ENCODE data around the gene EVC2.
A peak's percentile ranks its signal among the peaks of the same experiment; 100 is the strongest.

The EVC2 gene

DNA sequence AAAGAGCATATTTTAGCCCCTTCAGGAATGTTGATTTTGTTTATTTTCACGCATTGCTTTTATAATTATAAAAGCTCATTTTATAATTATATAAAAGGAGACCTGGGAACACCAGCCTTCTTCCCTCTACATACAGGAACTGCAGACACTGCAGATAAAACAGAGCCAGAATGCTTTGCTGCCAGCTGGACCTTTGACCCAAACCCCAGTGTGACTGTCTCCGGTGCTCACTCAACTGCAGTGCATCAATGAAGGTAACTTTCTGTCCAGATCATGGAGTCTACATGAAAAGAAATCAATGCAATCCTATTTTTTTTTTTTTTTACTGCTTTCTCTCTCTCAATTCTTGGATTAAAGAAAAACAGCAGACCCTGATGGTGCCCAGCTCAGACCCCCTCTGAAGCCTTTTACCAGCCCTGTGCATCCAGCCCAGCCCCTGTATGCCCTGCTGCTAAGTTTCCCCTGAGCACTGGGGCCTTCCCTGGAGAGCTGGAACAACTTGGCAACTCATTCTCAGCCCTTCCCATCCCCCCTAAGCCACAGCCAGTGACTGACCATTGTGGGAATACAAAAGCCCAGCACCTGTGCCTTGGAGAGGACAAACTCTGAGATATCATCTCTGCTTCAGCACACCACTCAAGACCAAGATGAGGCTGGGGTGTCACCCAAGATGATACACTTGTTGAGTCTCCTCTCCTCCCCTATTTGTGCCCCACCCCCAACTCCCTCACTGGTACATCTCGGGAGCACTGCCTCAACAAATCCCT lies 182.1 kb downstream of the EVC2 start:
- Histone ChIP-seq H3K27ac (replicated peaks; ENCODE audit: low read length) (peak overlapping the region; percentile 10), H2BK120ac (ENCODE audit: low read depth, low read length) (no peak overlapping the region), H2AFZ (ENCODE audit: low read length) (no peak overlapping the region), H2AK5ac (ENCODE audit: low read depth, low read length) (no peak overlapping the region), H2BK12ac (ENCODE audit: low read length) (no peak overlapping the region), H4K8ac (ENCODE audit: low read depth, low read length) (no peak overlapping the region), H3K36me3 (replicated peaks in 1 of 2; ENCODE audit: control insufficient read depth in 2 of 2, insufficient read depth in 2 of 2, low read length in 2 of 2) (peaks cover 0 to 2% of the 10 kb centered on the region in 2 donors), H3K23ac (ENCODE audit: low read depth, low read length, poor library complexity) (no peak overlapping the region), H3K79me1 (ENCODE audit: low read depth, low read length) (no peaks in the 10 kb centered on the region), H3K14ac (ENCODE audit: low read length) (no peak overlapping the region), H3K4me3 (ENCODE audit: low read length in 2 of 2) (no peak overlapping the region), H3K9ac (ENCODE audit: low read depth, low read length, poor library complexity) (no peak overlapping the region), H2BK5ac (ENCODE audit: low read length) (no peak overlapping the region), H3K18ac (ENCODE audit: low read length) (peak overlapping the region; percentile 23), H3K9me3 (replicated peaks in 1 of 2; ENCODE audit: control insufficient read depth in 2 of 2, insufficient read depth in 1 of 2, low read depth in 1 of 2, low read length in 2 of 2) (no peaks in the 10 kb centered on the region), H4K91ac (ENCODE audit: low read depth, low read length, poor library complexity) (no peak overlapping the region), H3K4me1 (ENCODE audit: control insufficient read depth in 2 of 2, insufficient read depth in 1 of 2, low read depth in 1 of 2, low read length in 2 of 2) (peaks cover 0 to 13% of the 10 kb centered on the region in 2 donors), H3K4ac (ENCODE audit: low read length) (no peak overlapping the region), H3K4me2 (ENCODE audit: insufficient read depth, low read length, poor library complexity, severe bottlenecking) (peak overlapping the region; percentile 20), H3K27me3 (ENCODE audit: control insufficient read depth in 3 of 3, insufficient read depth in 3 of 3, low read depth in 1 of 3, low read length in 3 of 3) (no peaks in the 10 kb centered on the region), H2BK15ac (ENCODE audit: low read length) (no peak overlapping the region)
- no peak for DNase-seq (ENCODE audit: low spot score)
- WGBS, 2 donors (ENCODE audit: extremely low coverage in 2 of 2, insufficient read length in 2 of 2, insufficient replicate concordance in 1 of 2): no CpG with 5 or more reads among the region's 3 CpGs

DNA sequence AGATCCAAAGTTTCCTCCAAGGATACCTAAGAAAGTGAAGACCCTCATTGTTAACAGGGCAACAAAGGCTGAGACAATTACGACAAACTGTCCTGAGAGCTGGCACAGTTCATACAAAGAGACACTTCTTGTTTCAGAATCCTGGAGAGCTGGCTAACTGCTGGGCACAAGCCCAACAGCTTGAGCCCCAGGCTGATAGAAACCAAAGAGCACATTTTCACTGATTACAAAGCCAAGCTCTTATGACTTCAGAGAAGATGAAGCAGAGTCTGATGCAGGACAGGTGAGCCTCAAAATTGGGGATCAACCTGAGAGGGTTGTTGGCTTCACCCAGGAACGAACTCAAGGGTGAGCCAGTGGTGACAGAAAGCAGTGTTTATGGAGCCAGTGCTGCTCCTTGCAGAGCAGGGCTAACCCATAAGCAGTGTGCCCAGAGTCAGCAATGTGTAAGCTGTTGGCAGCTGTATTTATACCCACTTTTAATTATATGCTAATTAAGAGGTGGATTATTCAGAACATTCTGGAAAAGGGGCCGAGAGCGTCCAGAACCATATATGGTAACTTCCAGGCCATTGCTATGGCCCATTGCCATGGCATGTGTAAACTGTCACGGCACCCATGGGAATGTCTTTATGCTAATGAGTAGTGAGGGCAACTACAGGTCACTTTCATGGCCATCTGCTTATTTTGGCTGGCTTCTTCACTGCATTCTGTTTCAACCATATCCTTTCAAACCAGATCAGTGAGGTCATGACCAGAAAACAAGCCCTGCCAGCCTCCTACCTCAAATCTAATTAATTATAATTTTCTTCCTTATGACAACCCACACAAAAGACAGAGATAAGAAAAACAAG lies 183.7 kb downstream of the EVC2 start:
- no peak overlapping the region for H3K4ac ChIP-seq (ENCODE audit: low read length)
- H2AK5ac ChIP-seq (ENCODE audit: low read depth, low read length): no peak overlapping the region
- no peak overlapping the region for H2AFZ ChIP-seq (ENCODE audit: low read length)
- H3K9ac ChIP-seq (ENCODE audit: low read depth, low read length, poor library complexity): no peak overlapping the region
- no peak overlapping the region for H2BK15ac ChIP-seq (ENCODE audit: low read length)
- H3K4me3 ChIP-seq (ENCODE audit: low read length in 2 of 2): no peak overlapping the region
- no peak overlapping the region for H2BK120ac ChIP-seq (ENCODE audit: low read depth, low read length)
- H3K9me3 ChIP-seq (replicated peaks in 1 of 2; ENCODE audit: control insufficient read depth in 2 of 2, insufficient read depth in 1 of 2, low read depth in 1 of 2, low read length in 2 of 2): no peaks in the 10 kb centered on the region
- H3K27me3 ChIP-seq (ENCODE audit: control insufficient read depth in 3 of 3, insufficient read depth in 3 of 3, low read depth in 1 of 3, low read length in 3 of 3): no peaks in the 10 kb centered on the region
- DNase-seq (ENCODE audit: low spot score): no peak
- no CpG with 5 or more reads among the region's 5 CpGs for WGBS, 2 donors (ENCODE audit: extremely low coverage in 2 of 2, insufficient read length in 2 of 2, insufficient replicate concordance in 1 of 2)
- peaks cover 0 to 2% of the 10 kb centered on the region in 2 donors for H3K36me3 ChIP-seq (replicated peaks in 1 of 2; ENCODE audit: control insufficient read depth in 2 of 2, insufficient read depth in 2 of 2, low read length in 2 of 2)
- H3K4me2 ChIP-seq (ENCODE audit: insufficient read depth, low read length, poor library complexity, severe bottlenecking): no peak overlapping the region
- no peak overlapping the region for H3K27ac ChIP-seq (replicated peaks; ENCODE audit: low read length)
- H3K14ac ChIP-seq (ENCODE audit: low read length): no peak overlapping the region
- H4K91ac ChIP-seq (ENCODE audit: low read depth, low read length, poor library complexity): no peak overlapping the region
- no peak overlapping the region for H2BK5ac ChIP-seq (ENCODE audit: low read length)
- H4K8ac ChIP-seq (ENCODE audit: low read depth, low read length): no peak overlapping the region
- no peak overlapping the region for H2BK12ac ChIP-seq (ENCODE audit: low read length)
- H3K23ac ChIP-seq (ENCODE audit: low read depth, low read length, poor library complexity): no peak overlapping the region
- peaks cover 0 to 13% of the 10 kb centered on the region in 2 donors for H3K4me1 ChIP-seq (ENCODE audit: control insufficient read depth in 2 of 2, insufficient read depth in 1 of 2, low read depth in 1 of 2, low read length in 2 of 2)
- no peak overlapping the region for H3K18ac ChIP-seq (ENCODE audit: low read length)
- H3K79me1 ChIP-seq (ENCODE audit: low read depth, low read length): no peaks in the 10 kb centered on the region

DNA sequence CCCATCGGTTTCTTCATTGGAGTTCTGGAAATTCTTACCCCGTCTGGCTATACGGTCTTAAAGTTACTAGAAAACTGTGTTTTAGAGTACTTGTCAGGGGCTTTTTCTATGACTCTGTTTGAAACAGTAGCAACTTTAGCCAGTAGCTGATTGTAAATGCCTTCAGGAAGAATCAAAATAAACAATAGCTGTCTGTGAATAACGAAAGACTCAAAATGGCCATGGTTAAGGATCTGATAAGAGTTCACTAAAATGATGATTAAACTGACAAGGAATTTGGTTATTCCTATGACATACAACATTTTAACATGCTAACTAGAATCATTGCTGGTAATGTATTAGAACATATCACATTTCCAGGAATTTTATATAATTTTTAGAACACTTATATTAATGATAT lies 191.0 kb downstream of the EVC2 start:
- Histone ChIP-seq H2BK5ac (ENCODE audit: low read length) (no peak overlapping the region), H3K79me1 (ENCODE audit: low read depth, low read length) (no peaks in the 10 kb centered on the region), H3K4me1 (ENCODE audit: control insufficient read depth in 2 of 2, insufficient read depth in 1 of 2, low read depth in 1 of 2, low read length in 2 of 2) (no peaks in the 10 kb centered on the region), H2AFZ (ENCODE audit: low read length) (no peak overlapping the region), H2BK120ac (ENCODE audit: low read depth, low read length) (no peak overlapping the region), H4K91ac (ENCODE audit: low read depth, low read length, poor library complexity) (no peak overlapping the region), H3K9ac (ENCODE audit: low read depth, low read length, poor library complexity) (no peak overlapping the region), H3K18ac (ENCODE audit: low read length) (no peak overlapping the region), H3K27me3 (ENCODE audit: control insufficient read depth in 3 of 3, insufficient read depth in 3 of 3, low read depth in 1 of 3, low read length in 3 of 3) (no peaks in the 10 kb centered on the region), H4K8ac (ENCODE audit: low read depth, low read length) (no peak overlapping the region), H3K27ac (replicated peaks; ENCODE audit: low read length) (no peak overlapping the region), H3K4me3 (ENCODE audit: low read length in 2 of 2) (no peak overlapping the region), H2BK12ac (ENCODE audit: low read length) (no peak overlapping the region), H2AK5ac (ENCODE audit: low read depth, low read length) (no peak overlapping the region), H3K36me3 (replicated peaks in 1 of 2; ENCODE audit: control insufficient read depth in 2 of 2, insufficient read depth in 2 of 2, low read length in 2 of 2) (peaks cover 0 to 2% of the 10 kb centered on the region in 2 donors), H3K14ac (ENCODE audit: low read length) (no peak overlapping the region), H3K23ac (ENCODE audit: low read depth, low read length, poor library complexity) (no peak overlapping the region), H3K4ac (ENCODE audit: low read length) (no peak overlapping the region), H3K4me2 (ENCODE audit: insufficient read depth, low read length, poor library complexity, severe bottlenecking) (no peak overlapping the region), H2BK15ac (ENCODE audit: low read length) (no peak overlapping the region), H3K9me3 (replicated peaks in 1 of 2; ENCODE audit: control insufficient read depth in 2 of 2, insufficient read depth in 1 of 2, low read depth in 1 of 2, low read length in 2 of 2) (no peaks in the 10 kb centered on the region)
- no CpG with 5 or more reads among the region's 4 CpGs for WGBS, 2 donors (ENCODE audit: extremely low coverage in 2 of 2, insufficient read length in 2 of 2, insufficient replicate concordance in 1 of 2)
- no peak for DNase-seq (ENCODE audit: low spot score)

DNA sequence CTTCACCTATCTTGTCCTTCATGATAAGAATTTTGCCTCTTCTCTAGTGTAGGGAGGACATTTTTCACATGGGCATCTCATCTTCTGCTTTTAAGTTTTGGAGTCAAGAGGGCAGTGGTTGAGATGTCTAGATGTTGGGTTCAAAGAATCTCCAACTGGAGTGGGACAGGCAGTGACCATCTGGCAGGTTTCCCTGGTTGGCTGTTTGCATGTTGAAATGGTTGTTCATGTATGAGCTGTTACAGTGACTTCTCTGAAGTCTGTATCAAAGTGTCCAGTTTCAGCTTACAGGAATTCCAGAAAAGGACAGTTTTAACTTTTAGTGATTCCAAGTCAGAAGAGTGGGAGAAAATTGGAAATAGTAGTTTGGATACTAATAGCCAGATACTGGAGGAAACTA lies 192.7 kb downstream of the EVC2 start:
- Histone ChIP-seq H3K4me2 (ENCODE audit: insufficient read depth, low read length, poor library complexity, severe bottlenecking) (no peak overlapping the region), H2BK15ac (ENCODE audit: low read length) (no peak overlapping the region), H3K4ac (ENCODE audit: low read length) (no peak overlapping the region), H4K8ac (ENCODE audit: low read depth, low read length) (no peak overlapping the region), H2AFZ (ENCODE audit: low read length) (no peak overlapping the region), H3K9me3 (replicated peaks in 1 of 2; ENCODE audit: control insufficient read depth in 2 of 2, insufficient read depth in 1 of 2, low read depth in 1 of 2, low read length in 2 of 2) (no peaks in the 10 kb centered on the region), H3K4me1 (ENCODE audit: control insufficient read depth in 2 of 2, insufficient read depth in 1 of 2, low read depth in 1 of 2, low read length in 2 of 2) (no peaks in the 10 kb centered on the region), H3K14ac (ENCODE audit: low read length) (no peak overlapping the region), H2AK5ac (ENCODE audit: low read depth, low read length) (no peak overlapping the region), H3K79me1 (ENCODE audit: low read depth, low read length) (no peaks in the 10 kb centered on the region), H3K27ac (replicated peaks; ENCODE audit: low read length) (no peak overlapping the region), H3K36me3 (replicated peaks in 1 of 2; ENCODE audit: control insufficient read depth in 2 of 2, insufficient read depth in 2 of 2, low read length in 2 of 2) (peaks cover 0 to 2% of the 10 kb centered on the region in 2 donors), H2BK12ac (ENCODE audit: low read length) (no peak overlapping the region), H2BK5ac (ENCODE audit: low read length) (no peak overlapping the region), H3K18ac (ENCODE audit: low read length) (no peak overlapping the region), H3K4me3 (ENCODE audit: low read length in 2 of 2) (no peak overlapping the region), H2BK120ac (ENCODE audit: low read depth, low read length) (no peak overlapping the region), H3K23ac (ENCODE audit: low read depth, low read length, poor library complexity) (no peak overlapping the region), H4K91ac (ENCODE audit: low read depth, low read length, poor library complexity) (no peak overlapping the region), H3K27me3 (ENCODE audit: control insufficient read depth in 3 of 3, insufficient read depth in 3 of 3, low read depth in 1 of 3, low read length in 3 of 3) (no peaks in the 10 kb centered on the region), H3K9ac (ENCODE audit: low read depth, low read length, poor library complexity) (no peak overlapping the region)
- DNase-seq (ENCODE audit: low spot score): no peak

Measured in neuronal stem cell (in vitro differentiated cells).